Skeletal muscle satellite cell (primary cell): Measurements from ENCODE around the gene CCNY.

Source experiments
- H3K27me3 ChIP-seq: 2 replicates; pipeline ENCODE4 v1.7.0; 2013; ENCODE audit warnings: low read length; ENCODE audit not compliant: control insufficient read depth, insufficient read depth
- H3K36me3 ChIP-seq: 2 replicates; pipeline ENCODE4 v1.7.0; 2013; ENCODE audit warnings: mild to moderate bottlenecking, control low read depth, low read length; ENCODE audit not compliant: insufficient read depth
- H3K4me1 ChIP-seq: 2 replicates; pipeline ENCODE4 v1.7.0; 2013; ENCODE audit warnings: low read length; ENCODE audit not compliant: control insufficient read depth, insufficient read depth
- H3K4me2 ChIP-seq: 2 replicates; pipeline ENCODE4 v1.7.0; 2013; ENCODE audit warnings: mild to moderate bottlenecking, low read length
- H3K4me3 ChIP-seq: 2 replicates; pipeline ENCODE4 v1.7.0; 2013; ENCODE audit warnings: low read length
- H3K9ac ChIP-seq: 2 replicates; pipeline ENCODE4 v1.7.0; 2013; ENCODE audit warnings: mild to moderate bottlenecking, low read depth, low read length, moderate library complexity
- H3K9me3 ChIP-seq: replicated peaks from 2 replicates; pipeline ENCODE4 v1.7.0; 2013; ENCODE audit warnings: mild to moderate bottlenecking, control low read depth, low read length

CCNY gene

DNA sequence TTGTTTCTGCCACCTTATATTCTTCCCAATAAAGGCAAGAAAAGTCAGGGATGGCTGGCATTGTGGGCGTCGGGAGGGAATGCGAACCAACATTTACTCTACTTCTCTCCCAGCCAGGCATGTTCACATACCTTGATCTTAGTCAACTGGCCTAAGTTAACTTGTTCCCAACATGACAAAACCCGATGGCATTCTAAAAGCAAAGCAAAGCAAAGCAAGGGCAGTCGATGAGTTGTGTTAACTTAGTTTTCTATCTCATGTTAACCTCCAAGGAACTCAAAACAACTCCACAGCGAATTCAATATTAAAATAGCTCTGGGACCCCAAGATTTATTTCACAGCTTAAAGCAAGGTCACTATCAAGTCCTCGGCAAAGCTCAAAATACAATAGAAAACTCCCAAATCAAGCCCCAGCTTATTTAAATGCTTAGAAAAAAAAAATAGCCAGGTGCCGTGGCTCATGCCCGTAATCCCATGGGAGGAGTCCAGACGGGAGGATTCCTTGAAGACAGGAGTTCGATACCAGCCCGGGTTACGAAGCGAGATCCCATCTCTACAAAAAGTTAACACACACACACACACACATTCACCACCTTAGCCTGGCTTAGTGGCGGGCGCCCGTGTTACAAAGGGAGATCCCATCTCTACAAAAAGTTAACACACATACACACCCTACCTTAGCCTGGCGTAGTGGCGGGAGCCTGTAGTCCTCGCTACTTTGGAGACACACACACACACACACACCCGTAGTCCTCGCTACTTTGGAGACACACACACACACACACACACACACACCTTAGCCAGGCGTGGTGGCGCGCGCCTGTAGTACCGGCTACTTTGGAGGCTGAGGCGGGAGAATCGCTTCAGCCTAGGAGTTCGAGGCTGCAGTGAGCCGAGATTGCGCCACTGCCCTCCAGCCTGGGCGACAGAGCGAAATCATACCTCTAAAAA is 901 bp upstream of the CCNY start:
- Histone ChIP-seq H3K4me3 (peak overlapping the region; percentile 91), H3K36me3 (peaks cover 5% of the 10 kb centered on the region), H3K4me1 (peaks cover 46% of the 10 kb centered on the region)

DNA sequence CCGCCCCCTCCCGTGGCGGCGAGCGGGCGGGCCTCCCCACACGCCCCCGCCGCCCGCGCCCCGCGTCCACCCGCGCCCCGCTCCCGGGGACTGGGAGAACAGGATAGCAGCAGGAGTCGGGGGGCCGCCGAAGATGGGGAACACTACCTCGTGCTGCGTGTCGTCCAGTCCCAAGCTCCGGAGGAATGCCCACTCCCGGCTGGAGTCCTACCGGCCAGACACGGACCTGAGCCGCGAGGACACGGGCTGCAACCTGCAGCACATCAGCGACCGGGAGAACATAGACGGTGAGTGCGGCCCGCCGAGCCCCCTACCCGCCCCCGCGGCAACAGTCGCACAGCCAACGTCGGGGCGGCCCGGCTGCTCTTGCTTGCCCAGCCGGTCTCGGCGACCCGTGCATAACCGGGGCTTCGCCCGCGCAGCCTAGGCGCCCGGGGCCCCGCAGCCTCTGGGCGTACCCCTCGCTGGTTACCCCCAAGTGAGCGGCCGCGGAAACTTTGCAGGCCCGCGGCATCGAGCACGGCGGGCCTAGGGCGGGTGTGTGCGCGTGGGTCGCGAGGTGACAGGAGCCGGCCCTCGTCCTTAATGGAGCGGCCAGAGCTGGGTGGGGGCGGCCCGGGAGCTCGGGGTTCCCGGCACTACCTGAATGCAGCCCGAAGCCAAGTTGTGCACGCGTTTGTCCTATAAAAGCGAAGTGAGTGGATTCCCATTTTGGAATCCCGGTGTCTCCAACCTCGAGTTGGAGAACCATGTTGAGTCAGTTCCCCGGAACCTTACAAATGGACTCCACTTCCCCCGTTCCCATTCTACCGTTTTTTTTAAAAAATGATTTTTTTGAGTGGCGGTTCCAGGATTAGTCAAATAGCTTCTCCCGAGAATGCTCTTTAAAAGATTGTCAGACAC is 863 bp downstream of the CCNY start:
- H3K4me1 ChIP-seq: peaks cover 44% of the 10 kb centered on the region
- no peaks in the 10 kb centered on the region for H3K9me3 ChIP-seq
- H3K27me3 ChIP-seq: no peaks in the 10 kb centered on the region
- peak overlapping the region; percentile 90 for H3K4me3 ChIP-seq
- H3K9ac ChIP-seq: peak overlapping the region; percentile 83
- peaks cover 5% of the 10 kb centered on the region for H3K36me3 ChIP-seq
- peak overlapping the region; percentile 87 for H3K4me2 ChIP-seq

More for the DNA sequence above, 901 bp upstream of the CCNY start:
- peak overlapping the region; percentile 90 for H3K9ac ChIP-seq
- no peaks in the 10 kb centered on the region for H3K27me3 ChIP-seq
- peak overlapping the region; percentile 94 for H3K4me2 ChIP-seq
- no peaks in the 10 kb centered on the region for H3K9me3 ChIP-seq

DNA sequence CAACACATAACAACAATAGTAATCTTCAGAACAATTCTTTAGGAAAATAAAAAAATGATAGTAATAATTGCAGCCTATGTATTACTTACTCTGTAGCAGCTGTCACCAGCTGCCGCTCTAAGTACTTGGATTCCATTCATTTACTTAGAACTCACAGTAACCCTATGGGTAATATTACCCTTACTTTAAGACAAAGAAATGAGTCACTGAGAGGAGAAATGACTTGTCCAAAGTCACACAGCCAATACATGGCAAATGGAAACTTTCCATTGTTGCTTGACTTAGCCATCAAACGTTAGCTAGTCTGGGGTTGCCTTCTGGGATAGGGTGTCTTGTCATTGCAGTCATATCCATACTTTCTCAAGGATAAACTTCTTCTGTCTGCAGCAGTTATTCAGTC is 3.6 kb downstream of the CCNY start:
- H3K4me3 ChIP-seq: no peak overlapping the region
- peak overlapping the region; percentile 87 for H3K4me2 ChIP-seq
- H3K9ac ChIP-seq: no peak overlapping the region
- peaks cover 27% of the 10 kb centered on the region for H3K4me1 ChIP-seq
- H3K27me3 ChIP-seq: no peaks in the 10 kb centered on the region
- H3K36me3 ChIP-seq: no peaks in the 10 kb centered on the region
- no peaks in the 10 kb centered on the region for H3K9me3 ChIP-seq

DNA sequence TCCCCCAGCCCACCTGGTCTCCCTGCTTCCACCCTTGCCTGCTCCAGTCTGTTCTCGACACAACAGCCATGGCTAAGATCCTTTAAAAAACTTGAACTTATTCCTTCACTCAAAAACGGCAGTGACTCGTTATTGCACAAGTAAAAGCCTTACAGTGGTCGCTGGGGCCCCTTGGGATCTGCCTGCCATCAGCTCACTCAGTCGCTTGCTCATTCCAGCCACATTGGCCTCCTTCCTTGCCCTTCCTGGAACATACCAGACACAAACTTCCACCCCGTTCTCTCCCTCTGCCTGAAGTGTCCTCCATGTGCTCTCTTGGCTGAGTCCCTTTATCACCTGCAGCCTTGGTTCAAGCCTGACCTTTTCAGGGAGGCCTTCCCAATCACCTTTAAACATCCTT is 4.7 kb downstream of the CCNY start:
- no peak overlapping the region for H3K9ac ChIP-seq

DNA sequence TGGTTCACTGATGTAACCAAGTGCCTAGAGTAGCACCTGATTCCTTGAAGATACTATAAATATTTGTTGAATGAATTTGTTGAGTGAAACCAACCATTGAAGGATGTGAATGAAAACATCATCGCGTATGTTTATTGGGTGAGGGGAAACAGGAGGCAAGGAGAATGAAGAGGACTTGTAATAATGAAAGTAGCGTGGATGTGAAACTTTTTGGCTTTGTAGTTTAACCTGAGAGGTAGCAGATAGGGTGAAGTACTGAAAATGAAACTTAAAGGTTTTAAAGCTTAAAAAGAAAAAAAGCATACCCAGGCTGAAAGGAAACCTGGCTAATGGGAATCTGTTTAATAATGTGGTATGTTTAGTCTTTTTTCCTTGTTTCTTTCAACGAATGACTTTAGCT is 5.2 kb downstream of the CCNY start:
- no peaks in the 10 kb centered on the region for H3K9me3 ChIP-seq
- peaks cover 25% of the 10 kb centered on the region for H3K4me1 ChIP-seq
- H3K4me2 ChIP-seq: no peak overlapping the region
- H3K27me3 ChIP-seq: no peaks in the 10 kb centered on the region
- H3K4me3 ChIP-seq: no peak overlapping the region
- no peaks in the 10 kb centered on the region for H3K36me3 ChIP-seq
- no peak overlapping the region for H3K9ac ChIP-seq

More for the DNA sequence above, 4.7 kb downstream of the CCNY start:
- H3K36me3 ChIP-seq: no peaks in the 10 kb centered on the region
- H3K4me3 ChIP-seq: no peak overlapping the region
- H3K27me3 ChIP-seq: no peaks in the 10 kb centered on the region
- no peaks in the 10 kb centered on the region for H3K9me3 ChIP-seq
- peak overlapping the region; percentile 12 for H3K4me2 ChIP-seq
- H3K4me1 ChIP-seq: peaks cover 25% of the 10 kb centered on the region

DNA sequence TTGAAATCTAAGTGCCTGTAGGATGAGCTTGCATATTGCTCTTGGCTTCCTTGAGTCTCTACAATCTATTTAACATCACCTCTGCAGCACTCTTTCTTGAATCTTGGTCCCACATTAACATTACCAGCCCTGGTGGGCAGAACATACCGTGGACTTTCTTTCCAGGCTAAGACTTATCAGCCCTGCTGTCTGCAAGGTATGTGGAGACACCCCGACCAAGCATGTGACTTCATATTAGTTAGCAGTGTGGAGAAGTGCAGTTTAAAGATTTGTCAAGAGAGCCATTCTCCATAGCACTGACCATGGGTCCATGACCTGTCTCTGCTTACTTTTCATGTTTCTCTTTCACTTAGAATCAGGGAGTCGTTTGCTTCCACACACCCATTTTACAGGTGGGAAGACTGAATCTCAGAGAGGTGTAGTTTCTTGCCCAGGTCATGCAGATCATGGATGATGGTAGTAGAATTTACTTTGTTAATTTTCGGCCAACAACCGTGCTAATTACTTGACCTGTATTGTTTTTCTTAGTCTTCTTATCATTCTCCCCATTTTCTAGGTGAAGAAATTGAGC is 6.0 kb downstream of the CCNY start:
- Histone ChIP-seq H3K4me1 (peaks cover 30% of the 10 kb centered on the region), H3K4me2 (no peak overlapping the region), H3K9me3 (no peaks in the 10 kb centered on the region), H3K4me3 (no peak overlapping the region), H3K9ac (no peak overlapping the region), H3K36me3 (no peaks in the 10 kb centered on the region), H3K27me3 (no peaks in the 10 kb centered on the region)

DNA sequence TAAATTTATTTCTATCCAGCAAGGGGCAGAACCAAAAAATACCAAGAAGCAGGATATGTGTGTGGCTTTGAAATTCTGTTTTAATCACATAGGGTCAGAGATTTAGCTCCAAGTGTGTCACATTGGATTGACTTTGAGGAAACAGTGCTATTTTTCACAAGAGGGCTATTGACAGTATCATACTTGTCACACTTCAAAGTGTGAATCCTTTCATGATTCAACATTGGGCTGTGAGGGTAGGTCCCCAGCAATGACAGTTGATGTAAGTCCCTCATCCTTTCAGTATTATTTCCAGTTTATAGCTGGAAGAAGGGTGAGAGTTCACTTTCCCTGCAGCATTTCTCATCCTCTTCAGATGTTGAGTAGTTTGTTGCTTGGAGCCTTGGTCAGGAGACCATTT is 7.4 kb downstream of the CCNY start:
- H3K9me3 ChIP-seq: no peaks in the 10 kb centered on the region
- H3K36me3 ChIP-seq: no peaks in the 10 kb centered on the region
- peaks cover 35% of the 10 kb centered on the region for H3K4me1 ChIP-seq
- no peak overlapping the region for H3K4me3 ChIP-seq
- no peak overlapping the region for H3K4me2 ChIP-seq
- no peaks in the 10 kb centered on the region for H3K27me3 ChIP-seq
- no peak overlapping the region for H3K9ac ChIP-seq

DNA sequence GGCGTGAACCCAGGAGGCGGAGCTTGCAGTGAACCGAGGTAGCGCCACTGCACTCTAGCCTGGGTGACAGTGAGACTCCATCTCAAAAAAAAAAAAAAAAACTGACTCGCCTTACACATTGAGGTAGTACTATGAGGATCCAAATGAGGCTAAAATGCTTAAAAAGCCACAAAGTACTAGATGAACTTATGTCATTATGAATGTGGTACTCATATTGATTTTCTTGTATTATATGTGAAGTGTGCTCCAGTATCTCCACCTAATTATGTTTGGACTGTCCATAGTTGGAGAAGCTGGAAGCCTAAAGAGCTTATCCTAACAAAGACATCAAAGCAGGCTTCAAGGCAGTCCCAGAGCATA is 9.1 kb downstream of the CCNY start:
- H3K4me1 ChIP-seq: peaks cover 26% of the 10 kb centered on the region
- H3K4me3 ChIP-seq: no peak overlapping the region
- H3K9ac ChIP-seq: no peak overlapping the region
- no peaks in the 10 kb centered on the region for H3K36me3 ChIP-seq
- no peaks in the 10 kb centered on the region for H3K27me3 ChIP-seq
- no peak overlapping the region for H3K4me2 ChIP-seq
- H3K9me3 ChIP-seq: no peaks in the 10 kb centered on the region

DNA sequence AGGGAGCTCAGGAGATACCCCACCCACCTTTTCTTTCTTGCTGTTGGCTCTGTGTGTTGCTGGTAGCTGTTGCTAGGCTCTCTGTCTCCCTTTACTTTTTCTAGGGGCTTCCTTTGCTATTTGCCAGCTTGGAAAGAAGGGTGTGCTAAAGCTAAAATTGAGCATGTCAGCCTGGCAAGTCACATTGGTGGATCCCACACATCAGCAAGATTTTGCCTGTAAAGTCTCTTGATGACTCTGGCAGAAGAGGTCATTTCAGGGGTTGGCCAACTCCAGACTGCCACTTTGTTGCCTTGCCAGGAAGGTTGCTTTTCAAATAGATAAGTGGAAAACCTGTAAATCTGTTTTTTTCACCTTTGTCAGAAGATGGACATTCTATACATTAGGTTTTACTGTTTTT is 9.9 kb downstream of the CCNY start:
- H3K4me1 ChIP-seq: peaks cover 20% of the 10 kb centered on the region
- no peak overlapping the region for H3K4me3 ChIP-seq
- H3K4me2 ChIP-seq: no peak overlapping the region
- no peaks in the 10 kb centered on the region for H3K36me3 ChIP-seq
- no peak overlapping the region for H3K9ac ChIP-seq
- H3K9me3 ChIP-seq: no peaks in the 10 kb centered on the region
- H3K27me3 ChIP-seq: no peaks in the 10 kb centered on the region

DNA sequence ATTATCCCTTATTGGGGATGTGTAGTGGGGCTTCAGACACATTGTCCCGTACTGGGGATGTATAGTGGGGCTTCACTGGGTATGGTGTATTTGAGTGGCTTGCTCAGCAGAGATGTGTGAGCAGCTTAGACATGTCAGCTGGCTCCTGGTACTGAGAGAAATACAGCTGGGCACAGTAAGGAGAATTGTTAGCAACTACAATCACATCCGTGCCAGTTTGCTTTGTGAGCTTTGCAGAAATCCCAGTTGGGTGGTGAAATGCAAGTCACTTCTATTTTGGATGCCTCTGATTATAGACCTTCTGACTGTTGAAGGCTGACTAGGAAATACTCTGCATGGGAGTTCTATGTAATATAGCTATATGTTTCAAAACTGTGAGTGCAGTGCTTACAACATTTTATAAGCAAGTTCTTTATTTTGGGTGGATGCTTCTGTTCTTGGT is 10.8 kb downstream of the CCNY start:
- no peaks in the 10 kb centered on the region for H3K27me3 ChIP-seq
- no peaks in the 10 kb centered on the region for H3K36me3 ChIP-seq
- H3K4me3 ChIP-seq: no peak overlapping the region
- H3K9ac ChIP-seq: no peak overlapping the region
- peak overlapping the region; percentile 19 for H3K4me2 ChIP-seq
- H3K9me3 ChIP-seq: no peaks in the 10 kb centered on the region
- H3K4me1 ChIP-seq: peaks cover 20% of the 10 kb centered on the region

DNA sequence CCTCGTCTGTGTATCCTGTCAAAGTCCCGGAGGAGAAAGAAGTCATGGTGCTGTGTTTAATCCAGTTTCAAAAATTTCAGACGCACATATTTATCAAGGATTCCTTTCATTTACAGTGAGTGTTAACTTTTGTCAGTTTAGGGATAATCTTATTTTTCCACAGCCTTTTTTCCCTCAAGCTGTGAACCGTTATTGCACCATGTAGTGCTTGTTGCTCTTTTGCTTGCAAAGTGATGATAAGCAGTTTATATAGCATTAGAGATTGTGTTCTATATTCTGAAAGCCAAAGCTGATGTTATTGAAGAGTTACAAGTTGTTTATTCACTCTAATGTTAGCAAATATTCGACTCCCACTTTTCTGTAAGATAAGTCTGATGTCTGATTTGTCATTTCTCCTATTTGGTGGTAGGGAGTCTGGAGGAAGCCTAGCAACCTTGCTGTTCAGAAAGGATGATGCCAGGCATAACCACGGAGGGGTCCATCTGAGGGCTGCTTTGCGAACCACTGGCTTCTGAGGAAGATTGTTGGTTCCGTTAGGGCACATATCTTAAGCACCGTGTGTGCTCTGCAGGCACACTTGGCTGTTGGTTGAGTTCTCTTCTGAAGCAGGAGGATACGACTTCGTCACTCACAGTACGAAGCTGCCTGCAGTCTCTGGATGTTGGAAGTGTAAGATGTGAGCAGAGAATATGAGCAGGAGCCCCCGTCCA is 11.7 kb downstream of the CCNY start:
- no peak overlapping the region for H3K4me3 ChIP-seq
- no peaks in the 10 kb centered on the region for H3K9me3 ChIP-seq
- H3K9ac ChIP-seq: no peak overlapping the region
- H3K36me3 ChIP-seq: no peaks in the 10 kb centered on the region
- peaks cover 20% of the 10 kb centered on the region for H3K4me1 ChIP-seq
- H3K27me3 ChIP-seq: no peaks in the 10 kb centered on the region
- no peak overlapping the region for H3K4me2 ChIP-seq
